HCT116 (cell line): ENCODE results near the gene ADORA2B. TPM values are rescaled to one million over a fixed set of nuclear protein-coding genes. Genes with fewer than 3 reads are reported as not detected.

Experiments
- ATAC-seq: fragments of 200-7000 bp; cut with Tn5 transposase; 2 replicates; pipeline ENCODE4 v1.9.1; 2020; ENCODE audit warnings: mild to moderate bottlenecking, moderate library complexity
- BruUV-seq: library from RNA; stranded (reverse); fragments of 400-500 nt; replicated peaks from 2 replicates; lab custom pipeline; 2021; lab: Mats Ljungman, UMichigan
- CTCF ChIA-PET: fragments of 300-600 bp; sonication (Branson Sonifier 250); formaldehyde crosslinking; loops from one replicate; lab custom pipeline; 2021; ENCODE audit warnings: antibody characterized with exemption; lab: Charles Lee
- POLR2A ChIA-PET: fragments of 300-600, 350-600 bp; sonication (Branson Sonifier 250); formaldehyde crosslinking; loops from one replicate; lab custom pipeline; 2021; ENCODE audit warnings: antibody characterized with exemption; lab: Charles Lee
- RAD21 ChIA-PET, 2 experiments: fragments of 300-600 bp; sonication (Branson Sonifier 250); formaldehyde crosslinking; loops; one replicate each; lab custom pipeline; 2023; ENCODE audit warnings: low total read pairs in 2 of 2; ENCODE audit not compliant: uncharacterized antibody in 2 of 2, unreplicated experiment in 2 of 2, low non-redundant PET in 1 of 2; lab: Charles Lee
- DNase-seq: peaks from one replicate; pipeline ENCODE4 v3.0.0-alpha.2; 2010; ENCODE audit warnings: low read depth, low spot score
- H2AFZ ChIP-seq: fragments of 200-600 bp; shearing (Covaris generic), sonication (generic); 2 replicates; pipeline ENCODE4 v1.6.1; 2017; ENCODE audit warnings: low read depth, mixed run types, mixed read lengths, antibody characterized with exemption, low read length; ENCODE audit not compliant: poor library complexity, severe bottlenecking
- H3K27ac ChIP-seq: 2 replicates; pipeline ENCODE4 v1.5.1; 2012; ENCODE audit warnings: low read depth, low read length
- H3K27me3 ChIP-seq: fragments of 200-600 bp; sonication (generic); 2 replicates; pipeline ENCODE4 v1.6.1; 2016; ENCODE audit warnings: mixed run types, low read length, mixed read lengths; ENCODE audit not compliant: insufficient read depth
- H3K36me3 ChIP-seq, 2 experiments: fragments of 200-500 bp in 1 of 2; fragments of 200-600 bp in 1 of 2; sonication (Bioruptor generic) in 1 of 2; sonication (generic) in 1 of 2; 2 replicates each; pipeline versions ENCODE4 v1.5.1 to v1.6.1; 2014 to 2016; ENCODE audit warnings: low read length in 2 of 2, inconsistent platforms in 1 of 2, mixed read lengths in 1 of 2, mixed run types in 1 of 2; ENCODE audit not compliant: insufficient read depth in 2 of 2, control insufficient read depth in 1 of 2
- H3K4me1 ChIP-seq, 2 experiments: fragments of 200-600 bp in 1 of 2; sonication (generic) in 1 of 2; 2 replicates each; pipeline versions ENCODE4 v1.5.1 to v1.6.1; 2012 to 2017; ENCODE audit warnings: low read length in 2 of 2, inconsistent platforms in 1 of 2, mild to moderate bottlenecking in 1 of 2, mixed read lengths in 1 of 2, mixed run types in 1 of 2, moderate library complexity in 1 of 2; ENCODE audit not compliant: insufficient read depth in 2 of 2, control insufficient read depth in 1 of 2
- H3K4me2 ChIP-seq: fragments of 200-600 bp; sonication (generic); 2 replicates; pipeline ENCODE4 v1.6.1; 2017; ENCODE audit warnings: mixed run types, low read length, mixed read lengths
- H3K4me3 ChIP-seq, 2 experiments: fragments of 200-600 bp in 1 of 2; sonication (generic) in 1 of 2; replicated peaks in 1 of 2; 2 replicates each; pipeline ENCODE4 v1.5.1; 2011 to 2016; ENCODE audit warnings: low read length in 2 of 2, control low read depth in 1 of 2, low read depth in 1 of 2, mild to moderate bottlenecking in 1 of 2, mixed read lengths in 1 of 2, mixed run types in 1 of 2
- H3K79me2 ChIP-seq: fragments of 200-600 bp; sonication (generic); 2 replicates; pipeline ENCODE4 v1.6.1; 2017; ENCODE audit warnings: mild to moderate bottlenecking, mixed run types, low read length, moderate library complexity, mixed read lengths; ENCODE audit not compliant: insufficient read depth
- H3K9ac ChIP-seq: fragments of 200-600 bp; sonication (generic); 2 replicates; pipeline ENCODE4 v1.6.1; 2016; ENCODE audit warnings: low read length, mixed read lengths
- H3K9me2 ChIP-seq: fragments of 200-600 bp; sonication (generic), shearing (Covaris generic); 2 replicates; pipeline ENCODE4 v1.6.1; 2017; ENCODE audit warnings: mixed run types, mild to moderate bottlenecking, moderate library complexity; ENCODE audit not compliant: insufficient read depth
- H3K9me3 ChIP-seq, 2 experiments: fragments of 200-500 bp in 1 of 2; fragments of 200-600 bp in 1 of 2; sonication (Bioruptor generic) in 1 of 2; sonication (generic) in 1 of 2; 2 replicates each; pipeline ENCODE4 v1.6.1; 2014 to 2017; ENCODE audit warnings: low read length in 2 of 2, mixed read lengths in 2 of 2, inconsistent platforms in 1 of 2, low read depth in 1 of 2, mild to moderate bottlenecking in 1 of 2, mixed run types in 1 of 2, moderate library complexity in 1 of 2; ENCODE audit not compliant: control insufficient read depth in 1 of 2, insufficient read depth in 1 of 2
- H4K20me1 ChIP-seq: fragments of 200-600 bp; sonication (generic), shearing (Covaris generic); 2 replicates; pipeline ENCODE4 v1.6.1; 2017; ENCODE audit warnings: mixed run types, mild to moderate bottlenecking, moderate library complexity; ENCODE audit not compliant: insufficient read depth
- CEBPB ChIP-seq: IDR thresholded peaks from 2 replicates; pipeline ENCODE4 v1.6.1; 2012; ENCODE audit warnings: low read depth
- EGR1 ChIP-seq: IDR thresholded peaks from 2 replicates; pipeline ENCODE4 v1.6.1; 2012; ENCODE audit warnings: low read depth
- POLR2A ChIP-seq: IDR thresholded peaks from 2 replicates; pipeline ENCODE4 v1.7.0; 2011; ENCODE audit warnings: borderline replicate concordance; ENCODE audit not compliant: insufficient read depth, insufficient read length; ENCODE audit errors: extremely low read depth
- POLR2AphosphoS5 ChIP-seq: IDR thresholded peaks from 2 replicates; pipeline ENCODE4 v1.6.1; 2011; ENCODE audit warnings: mild to moderate bottlenecking, low read depth, low read length, moderate library complexity
- ZFX ChIP-seq: fragments of 450-650 bp; IDR thresholded peaks from 2 replicates; pipeline ENCODE4 v1.6.1; 2017
- intact Hi-C: fragments of 100-400 bp; cut with micrococcal nuclease; formaldehyde crosslinking; loops from 2 replicates; pipeline ENCODE4 v1.10.0; 2022
- total RNA-seq: library from RNA; stranded (reverse); gene quantifications from one replicate; pipeline ENCODE4 v1.2.1, GENCODE V29; 2021; ENCODE audit not compliant: unreplicated experiment
- TF ChIP-seq, protein P1 (sequence below): IDR thresholded peaks from 2 replicates; pipeline ENCODE4 v1.6.1; 2012; ENCODE audit warnings: low read depth
- TF ChIP-seq, protein P2 (sequence below): IDR thresholded peaks from 2 replicates; pipeline ENCODE4 v1.6.1; 2012
- TF ChIP-seq, protein P3 (sequence below), 3 experiments: fragments of 200-600 bp in 1 of 3; sonication (generic) in 1 of 3; IDR thresholded peaks in 2 of 3; conservative IDR thresholded peaks in 1 of 3; 2 replicates each; pipeline ENCODE4 v1.5.1; 2012 to 2017; ENCODE audit warnings: low read depth in 2 of 3, low read length in 2 of 3, antibody characterized with exemption in 1 of 3, borderline replicate concordance in 1 of 3, control low read depth in 1 of 3, mild to moderate bottlenecking in 1 of 3, mixed read lengths in 1 of 3, mixed run types in 1 of 3, moderate library complexity in 1 of 3; ENCODE audit not compliant: insufficient read depth in 1 of 3

The ADORA2B gene
- total RNA-seq, 1 experiment from 2014 or later: 47.5 TPM

DNA sequence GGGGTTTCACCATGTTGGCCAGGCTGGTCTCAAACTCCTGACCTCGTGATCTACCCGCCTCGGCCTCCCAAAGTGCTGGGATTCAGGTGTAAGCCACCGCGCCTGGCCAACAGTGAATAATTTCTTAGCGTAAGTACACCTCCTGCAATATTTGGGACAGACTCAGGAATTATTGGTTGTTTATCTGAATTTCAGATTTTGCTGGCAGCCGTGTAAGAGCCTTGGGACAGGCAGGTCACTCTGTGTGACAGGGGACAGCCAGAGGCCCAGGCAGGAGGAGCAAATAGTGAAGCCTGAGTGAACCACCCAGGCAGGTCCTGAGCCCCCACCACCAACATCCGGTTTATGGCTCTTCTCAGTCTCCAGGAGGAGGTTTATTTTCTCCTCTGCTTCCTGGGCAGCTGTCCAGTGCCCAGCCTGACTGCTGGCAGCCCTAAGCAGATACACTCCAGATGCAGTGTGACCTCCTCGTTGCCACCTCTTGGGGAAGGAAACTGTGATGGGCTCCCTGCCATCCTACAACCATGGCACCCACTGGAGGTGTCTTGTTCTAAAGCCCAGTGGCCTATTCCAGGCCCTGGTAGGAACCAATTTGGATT is 26.2 kb upstream of the ADORA2B start:
- no peak overlapping the region for H3K4me2 ChIP-seq
- H4K20me1 ChIP-seq: no peaks in the 10 kb centered on the region
- BruUV-seq: no TSS peak
- intact Hi-C loops: no loop called here
- POLR2A ChIA-PET: no interaction called here
- TF ChIP-seq EGR1 (no peak), ZFX (no peak), CEBPB (no peak), POLR2AphosphoS5 (no peak), POLR2A (no peak)
- TF ChIP-seq, protein P1, sequence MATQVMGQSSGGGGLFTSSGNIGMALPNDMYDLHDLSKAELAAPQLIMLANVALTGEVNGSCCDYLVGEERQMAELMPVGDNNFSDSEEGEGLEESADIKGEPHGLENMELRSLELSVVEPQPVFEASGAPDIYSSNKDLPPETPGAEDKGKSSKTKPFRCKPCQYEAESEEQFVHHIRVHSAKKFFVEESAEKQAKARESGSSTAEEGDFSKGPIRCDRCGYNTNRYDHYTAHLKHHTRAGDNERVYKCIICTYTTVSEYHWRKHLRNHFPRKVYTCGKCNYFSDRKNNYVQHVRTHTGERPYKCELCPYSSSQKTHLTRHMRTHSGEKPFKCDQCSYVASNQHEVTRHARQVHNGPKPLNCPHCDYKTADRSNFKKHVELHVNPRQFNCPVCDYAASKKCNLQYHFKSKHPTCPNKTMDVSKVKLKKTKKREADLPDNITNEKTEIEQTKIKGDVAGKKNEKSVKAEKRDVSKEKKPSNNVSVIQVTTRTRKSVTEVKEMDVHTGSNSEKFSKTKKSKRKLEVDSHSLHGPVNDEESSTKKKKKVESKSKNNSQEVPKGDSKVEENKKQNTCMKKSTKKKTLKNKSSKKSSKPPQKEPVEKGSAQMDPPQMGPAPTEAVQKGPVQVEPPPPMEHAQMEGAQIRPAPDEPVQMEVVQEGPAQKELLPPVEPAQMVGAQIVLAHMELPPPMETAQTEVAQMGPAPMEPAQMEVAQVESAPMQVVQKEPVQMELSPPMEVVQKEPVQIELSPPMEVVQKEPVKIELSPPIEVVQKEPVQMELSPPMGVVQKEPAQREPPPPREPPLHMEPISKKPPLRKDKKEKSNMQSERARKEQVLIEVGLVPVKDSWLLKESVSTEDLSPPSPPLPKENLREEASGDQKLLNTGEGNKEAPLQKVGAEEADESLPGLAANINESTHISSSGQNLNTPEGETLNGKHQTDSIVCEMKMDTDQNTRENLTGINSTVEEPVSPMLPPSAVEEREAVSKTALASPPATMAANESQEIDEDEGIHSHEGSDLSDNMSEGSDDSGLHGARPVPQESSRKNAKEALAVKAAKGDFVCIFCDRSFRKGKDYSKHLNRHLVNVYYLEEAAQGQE: no peak
- TF ChIP-seq, protein P2, sequence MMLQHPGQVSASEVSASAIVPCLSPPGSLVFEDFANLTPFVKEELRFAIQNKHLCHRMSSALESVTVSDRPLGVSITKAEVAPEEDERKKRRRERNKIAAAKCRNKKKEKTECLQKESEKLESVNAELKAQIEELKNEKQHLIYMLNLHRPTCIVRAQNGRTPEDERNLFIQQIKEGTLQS: no peak
- TF ChIP-seq, protein P3, sequence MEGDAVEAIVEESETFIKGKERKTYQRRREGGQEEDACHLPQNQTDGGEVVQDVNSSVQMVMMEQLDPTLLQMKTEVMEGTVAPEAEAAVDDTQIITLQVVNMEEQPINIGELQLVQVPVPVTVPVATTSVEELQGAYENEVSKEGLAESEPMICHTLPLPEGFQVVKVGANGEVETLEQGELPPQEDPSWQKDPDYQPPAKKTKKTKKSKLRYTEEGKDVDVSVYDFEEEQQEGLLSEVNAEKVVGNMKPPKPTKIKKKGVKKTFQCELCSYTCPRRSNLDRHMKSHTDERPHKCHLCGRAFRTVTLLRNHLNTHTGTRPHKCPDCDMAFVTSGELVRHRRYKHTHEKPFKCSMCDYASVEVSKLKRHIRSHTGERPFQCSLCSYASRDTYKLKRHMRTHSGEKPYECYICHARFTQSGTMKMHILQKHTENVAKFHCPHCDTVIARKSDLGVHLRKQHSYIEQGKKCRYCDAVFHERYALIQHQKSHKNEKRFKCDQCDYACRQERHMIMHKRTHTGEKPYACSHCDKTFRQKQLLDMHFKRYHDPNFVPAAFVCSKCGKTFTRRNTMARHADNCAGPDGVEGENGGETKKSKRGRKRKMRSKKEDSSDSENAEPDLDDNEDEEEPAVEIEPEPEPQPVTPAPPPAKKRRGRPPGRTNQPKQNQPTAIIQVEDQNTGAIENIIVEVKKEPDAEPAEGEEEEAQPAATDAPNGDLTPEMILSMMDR (IDR thresholded peaks at IDR 0.05 in 2 of 3, conservative IDR thresholded peaks at IDR 0.05 in 1 of 3; ENCODE audit: borderline replicate concordance in 1 of 3, insufficient read depth in 1 of 3, low read depth in 2 of 3, low read length in 2 of 3): no peak
- TF ChIP-seq, all 23 proteins: peak for 0
- CTCF ChIA-PET: no interaction called here
- H3K27me3 ChIP-seq: no peaks in the 10 kb centered on the region
- DNase-seq (no peak), ATAC-seq (no peak)
- no peaks in the 10 kb centered on the region for H3K36me3 ChIP-seq
- H3K9me3 ChIP-seq: no peaks in the 10 kb centered on the region
- H3K27ac ChIP-seq: no peak overlapping the region
- H3K9me2 ChIP-seq: no peaks in the 10 kb centered on the region
- no peak overlapping the region for H2AFZ ChIP-seq
- no peak overlapping the region for H3K9ac ChIP-seq
- no peaks in the 10 kb centered on the region for H3K79me2 ChIP-seq
- RAD21 ChIA-PET: no interaction called here
- H3K4me1 ChIP-seq: peaks cover 18 to 36% of the 10 kb centered on the region in 2 experiments
- no peak overlapping the region for H3K4me3 ChIP-seq
